ENCODE data around the gene NCAPG2.

GRCh38 chr7:158611541-158611940, 93.1 kb downstream of the NCAPG2 start:
- TF ChIP-seq CTCF (IDR thresholded peaks at IDR 0.05) (no peak), ZNF121 (CRISPR knock-in tag; IDR thresholded peaks at IDR 0.05) (no peak), ZMAT4 (CRISPR knock-in tag; IDR thresholded peaks at IDR 0.05) (no peak), CREB1 (CRISPR knock-in tag; IDR thresholded peaks at IDR 0.05) (no peak), RORB (CRISPR knock-in tag; IDR thresholded peaks at IDR 0.05) (no peak), ATF2 (CRISPR knock-in tag; IDR thresholded peaks at IDR 0.05; ENCODE audit: borderline replicate concordance, low read depth) (no peak)

All from WTC11 (cell line).